HEK293 (cell line): ENCODE data around the gene APRT.

Experiments
- CTCF ChIP-seq: fragments of 450-650 bp; formaldehyde crosslinking; IDR thresholded peaks from 2 replicates; pipeline ENCODE4 v1.5.1; 2016; ENCODE audit warnings: missing biosample characterization, missing genetic modification characterization
- KLF16 ChIP-seq: fragments of 450-650 bp; formaldehyde crosslinking; IDR thresholded peaks from 2 replicates; pipeline ENCODE4 v1.5.1; 2017; ENCODE audit warnings: missing biosample characterization, missing genetic modification characterization
- SALL2 ChIP-seq: fragments of 450-650 bp; formaldehyde crosslinking; IDR thresholded peaks from 2 replicates; pipeline ENCODE4 v1.5.0; 2017; ENCODE audit warnings: missing biosample characterization, mild to moderate bottlenecking, missing genetic modification characterization, borderline replicate concordance
- SP3 ChIP-seq: fragments of 450-650 bp; formaldehyde crosslinking; IDR thresholded peaks from 2 replicates; pipeline ENCODE4 v1.5.1; 2016; ENCODE audit warnings: missing biosample characterization, missing genetic modification characterization
- YY1 ChIP-seq: fragments of 450-650 bp; formaldehyde crosslinking; IDR thresholded peaks from 2 replicates; pipeline ENCODE4 v1.5.1; 2018; ENCODE audit warnings: missing biosample characterization, missing genetic modification characterization
- ZBTB1 ChIP-seq: fragments of 450-650 bp; formaldehyde crosslinking; IDR thresholded peaks from 2 replicates; pipeline ENCODE4 v1.5.1; 2016; ENCODE audit warnings: missing biosample characterization, missing genetic modification characterization
- ZBTB21 ChIP-seq: fragments of 450-650 bp; formaldehyde crosslinking; IDR thresholded peaks from 2 replicates; pipeline ENCODE4 v1.5.1; 2017; ENCODE audit warnings: missing biosample characterization, missing genetic modification characterization
- ZBTB8A ChIP-seq: fragments of 450-650 bp; formaldehyde crosslinking; IDR thresholded peaks from 2 replicates; pipeline ENCODE4 v1.5.1; 2016; ENCODE audit warnings: missing biosample characterization, missing genetic modification characterization
- ZNF404 ChIP-seq: fragments of 450-650 bp; formaldehyde crosslinking; IDR thresholded peaks from 2 replicates; pipeline ENCODE4 v1.5.1; 2017; ENCODE audit warnings: missing biosample characterization, missing genetic modification characterization
- ZNF654 ChIP-seq: fragments of 450-650 bp; formaldehyde crosslinking; IDR thresholded peaks from 2 replicates; pipeline ENCODE4 v1.5.1; 2016; ENCODE audit warnings: low read depth, missing biosample characterization, missing genetic modification characterization
- ZNF707 ChIP-seq: fragments of 450-650 bp; formaldehyde crosslinking; IDR thresholded peaks from 2 replicates; pipeline ENCODE4 v1.5.1; 2016; ENCODE audit warnings: missing biosample characterization, missing genetic modification characterization
- ZNF785 ChIP-seq: fragments of 450-650 bp; formaldehyde crosslinking; IDR thresholded peaks from 2 replicates; pipeline ENCODE4 v1.5.1; 2016; ENCODE audit warnings: missing biosample characterization, missing genetic modification characterization
- TF ChIP-seq, protein P1 (sequence below): fragments of 450-650 bp; formaldehyde crosslinking; optimal IDR thresholded peaks from 2 replicates; pipeline ENCODE3; 2016; ENCODE audit warnings: missing biosample characterization, mild to moderate bottlenecking, missing genetic modification characterization

DNA sequence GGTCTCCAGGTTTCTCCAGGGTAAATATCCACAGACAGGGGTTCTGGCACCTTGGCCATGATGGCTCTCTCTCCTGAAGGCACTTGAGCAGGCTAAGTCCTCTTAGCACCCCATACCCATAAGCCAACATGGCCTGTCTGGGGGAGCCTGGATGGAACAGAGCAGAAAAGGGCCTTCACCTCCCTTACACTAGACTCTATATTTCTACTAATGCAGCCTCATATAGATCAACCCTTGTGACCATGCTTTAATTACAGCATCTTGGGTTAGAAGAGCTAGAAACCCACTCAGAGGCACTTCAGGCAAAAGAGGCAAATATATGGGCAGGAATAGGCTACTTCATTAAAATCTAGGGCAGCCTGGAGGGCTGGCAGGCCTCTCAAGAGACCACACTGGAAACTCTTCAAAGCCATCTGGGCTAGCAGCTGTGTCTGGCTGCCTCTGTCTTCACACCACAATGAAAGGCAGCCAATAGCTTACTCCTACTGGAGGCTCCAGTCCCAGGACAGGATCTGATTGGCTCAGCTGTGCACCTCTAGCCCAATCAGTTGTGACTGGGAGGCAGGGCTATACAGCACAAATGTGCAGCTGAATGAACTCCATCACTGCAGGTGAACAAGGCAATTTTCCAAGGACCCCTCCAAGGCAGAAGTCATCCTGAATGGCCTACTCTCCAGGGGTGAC, 12.8 kb downstream of the APRT start:
- no peak for TF ChIP-seq ZBTB1 (tag by site-specific recombination)
- no peak for TF ChIP-seq SP3 (tag by site-specific recombination)
- TF ChIP-seq, protein P1, sequence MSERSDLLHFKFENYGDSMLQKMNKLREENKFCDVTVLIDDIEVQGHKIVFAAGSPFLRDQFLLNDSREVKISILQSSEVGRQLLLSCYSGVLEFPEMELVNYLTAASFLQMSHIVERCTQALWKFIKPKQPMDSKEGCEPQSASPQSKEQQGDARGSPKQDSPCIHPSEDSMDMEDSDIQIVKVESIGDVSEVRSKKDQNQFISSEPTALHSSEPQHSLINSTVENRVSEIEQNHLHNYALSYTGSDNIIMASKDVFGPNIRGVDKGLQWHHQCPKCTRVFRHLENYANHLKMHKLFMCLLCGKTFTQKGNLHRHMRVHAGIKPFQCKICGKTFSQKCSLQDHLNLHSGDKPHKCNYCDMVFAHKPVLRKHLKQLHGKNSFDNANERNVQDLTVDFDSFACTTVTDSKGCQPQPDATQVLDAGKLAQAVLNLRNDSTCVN (tag by site-specific recombination), result no peak
- TF ChIP-seq YY1 (tag by site-specific recombination), result no peak
- TF ChIP-seq ZNF707 (tag by site-specific recombination), result no peak
- TF ChIP-seq ZBTB21, result no peak
- no peak for TF ChIP-seq CTCF (tag by site-specific recombination)
- TF ChIP-seq KLF16 (tag by site-specific recombination), result no peak
- TF ChIP-seq SALL2 (tag by site-specific recombination), result no peak
- no peak for TF ChIP-seq ZNF654
- TF ChIP-seq ZNF404 (tag by site-specific recombination), result no peak
- no peak for TF ChIP-seq ZNF785
- no peak for TF ChIP-seq ZBTB8A
